ENCODE data around the gene TBX1. TPM values are rescaled to one million over a fixed set of nuclear protein-coding genes. Genes with fewer than 3 reads are reported as not detected.

The TBX1 gene
- total and polyA plus RNA-seq, 2 experiments from 2014 or later, result 0.07 TPM; not detected in 1

DNA sequence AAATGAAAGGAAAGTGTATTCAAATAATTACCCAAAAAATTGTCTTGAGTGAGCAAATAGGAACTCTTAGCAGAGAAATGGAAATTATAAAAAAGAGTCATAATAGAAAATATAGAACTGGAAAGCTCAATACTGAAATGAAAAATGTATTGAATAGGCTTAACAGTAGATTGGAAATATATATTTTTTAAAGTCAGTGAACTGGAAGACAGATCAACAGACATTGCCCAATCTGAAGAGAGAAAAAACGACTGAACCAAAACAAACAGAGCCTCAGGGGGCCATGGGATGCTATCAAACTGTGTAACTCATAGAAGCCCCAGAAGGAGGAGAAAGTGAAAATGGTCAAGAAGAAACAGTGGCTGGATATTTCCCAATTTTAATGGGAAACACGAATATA, 32.6 kb downstream of the TBX1 start:
- Histone ChIP-seq H3K36me3 (replicated peaks; ENCODE audit: insufficient read depth, low read depth) (no peaks in the 10 kb centered on the region), H2AFZ (no peak overlapping the region)
- WGBS (ENCODE audit: low lambda C conversion rate, missing lambda C conversion rate), result 71% methylated on average over 2 of the region's 2 CpGs

DNA sequence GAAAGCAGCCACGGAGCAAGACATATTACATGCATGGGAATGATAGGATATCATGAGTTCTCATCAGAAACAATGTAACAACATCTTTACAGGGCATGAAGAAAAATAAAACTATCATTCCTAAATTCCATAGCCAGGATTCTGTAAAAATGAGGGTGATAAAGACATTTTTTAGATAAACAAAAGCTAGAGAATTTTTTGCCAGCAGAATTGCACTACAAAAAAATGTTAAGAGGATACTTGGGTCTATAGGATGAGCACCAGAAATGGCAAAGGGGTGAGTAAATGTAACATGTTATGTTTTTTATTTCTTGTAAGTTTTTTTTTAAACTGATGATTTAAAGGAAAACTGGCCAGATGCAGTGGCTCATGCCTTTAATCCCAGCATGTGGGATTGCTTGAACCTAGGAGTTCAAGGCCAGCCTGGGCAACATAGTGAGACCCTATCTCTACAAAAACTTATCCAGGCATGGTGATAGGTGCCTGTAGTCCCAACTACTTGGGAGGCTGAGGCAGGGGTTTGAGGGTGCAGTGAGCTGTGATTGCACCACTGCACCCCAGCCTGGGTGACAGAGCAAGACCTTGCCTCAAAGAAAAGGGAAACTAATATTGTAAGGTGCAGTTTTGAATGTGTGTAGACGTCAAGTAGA, 33.2 kb downstream of the TBX1 start:
- Histone ChIP-seq H3K9me2 (replicated peaks; ENCODE audit: insufficient read depth) (no peaks in the 10 kb centered on the region), H3K9me3 (ENCODE audit: low read depth) (no peaks in the 10 kb centered on the region), H3K4me2 (no peak overlapping the region), H3K79me2 (no peaks in the 10 kb centered on the region), H3K4me3 (no peak overlapping the region), H3K4me1 (ENCODE audit: insufficient read depth) (peaks cover 2% of the 10 kb centered on the region), H4K20me1 (ENCODE audit: insufficient read depth, poor library complexity, severe bottlenecking) (no peaks in the 10 kb centered on the region), H2AFZ (no peak overlapping the region), H3K27ac (no peak overlapping the region), H3K36me3 (replicated peaks; ENCODE audit: insufficient read depth, low read depth) (no peaks in the 10 kb centered on the region), H3K27me3 (no peaks in the 10 kb centered on the region)
- WGBS (ENCODE audit: low lambda C conversion rate, missing lambda C conversion rate), result 85% methylated on average over 2 of the region's 2 CpGs
- no peak for DNase-seq (ENCODE audit: low spot score)
- TF ChIP-seq, protein P1, sequence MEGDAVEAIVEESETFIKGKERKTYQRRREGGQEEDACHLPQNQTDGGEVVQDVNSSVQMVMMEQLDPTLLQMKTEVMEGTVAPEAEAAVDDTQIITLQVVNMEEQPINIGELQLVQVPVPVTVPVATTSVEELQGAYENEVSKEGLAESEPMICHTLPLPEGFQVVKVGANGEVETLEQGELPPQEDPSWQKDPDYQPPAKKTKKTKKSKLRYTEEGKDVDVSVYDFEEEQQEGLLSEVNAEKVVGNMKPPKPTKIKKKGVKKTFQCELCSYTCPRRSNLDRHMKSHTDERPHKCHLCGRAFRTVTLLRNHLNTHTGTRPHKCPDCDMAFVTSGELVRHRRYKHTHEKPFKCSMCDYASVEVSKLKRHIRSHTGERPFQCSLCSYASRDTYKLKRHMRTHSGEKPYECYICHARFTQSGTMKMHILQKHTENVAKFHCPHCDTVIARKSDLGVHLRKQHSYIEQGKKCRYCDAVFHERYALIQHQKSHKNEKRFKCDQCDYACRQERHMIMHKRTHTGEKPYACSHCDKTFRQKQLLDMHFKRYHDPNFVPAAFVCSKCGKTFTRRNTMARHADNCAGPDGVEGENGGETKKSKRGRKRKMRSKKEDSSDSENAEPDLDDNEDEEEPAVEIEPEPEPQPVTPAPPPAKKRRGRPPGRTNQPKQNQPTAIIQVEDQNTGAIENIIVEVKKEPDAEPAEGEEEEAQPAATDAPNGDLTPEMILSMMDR (IDR thresholded peaks at IDR 0.05; ENCODE audit: poor library complexity), result no peak
- TF ChIP-seq EZH2 (IDR thresholded peaks at IDR 0.05; ENCODE audit: borderline replicate concordance), result no peak
- no peak for TF ChIP-seq EZH2phosphoT487 (IDR thresholded peaks at IDR 0.05; ENCODE audit: low read depth, severe bottlenecking, unreplicated experiment)

More for the DNA sequence above, 32.6 kb downstream of the TBX1 start:
- Histone ChIP-seq H3K9me2 (replicated peaks; ENCODE audit: insufficient read depth) (no peaks in the 10 kb centered on the region), H3K79me2 (no peaks in the 10 kb centered on the region), H4K20me1 (ENCODE audit: insufficient read depth, poor library complexity, severe bottlenecking) (no peaks in the 10 kb centered on the region), H3K4me2 (no peak overlapping the region), H3K27me3 (no peaks in the 10 kb centered on the region), H3K4me3 (no peak overlapping the region), H3K4me1 (ENCODE audit: insufficient read depth) (no peaks in the 10 kb centered on the region), H3K9me3 (ENCODE audit: low read depth) (no peaks in the 10 kb centered on the region), H3K27ac (no peak overlapping the region)
- DNase-seq (ENCODE audit: low spot score), result no peak
- no peak for TF ChIP-seq EZH2 (IDR thresholded peaks at IDR 0.05; ENCODE audit: borderline replicate concordance)
- no peak for TF ChIP-seq EZH2phosphoT487 (IDR thresholded peaks at IDR 0.05; ENCODE audit: low read depth, severe bottlenecking, unreplicated experiment)
- TF ChIP-seq, protein P1 (IDR thresholded peaks at IDR 0.05; ENCODE audit: poor library complexity), result no peak

DNA sequence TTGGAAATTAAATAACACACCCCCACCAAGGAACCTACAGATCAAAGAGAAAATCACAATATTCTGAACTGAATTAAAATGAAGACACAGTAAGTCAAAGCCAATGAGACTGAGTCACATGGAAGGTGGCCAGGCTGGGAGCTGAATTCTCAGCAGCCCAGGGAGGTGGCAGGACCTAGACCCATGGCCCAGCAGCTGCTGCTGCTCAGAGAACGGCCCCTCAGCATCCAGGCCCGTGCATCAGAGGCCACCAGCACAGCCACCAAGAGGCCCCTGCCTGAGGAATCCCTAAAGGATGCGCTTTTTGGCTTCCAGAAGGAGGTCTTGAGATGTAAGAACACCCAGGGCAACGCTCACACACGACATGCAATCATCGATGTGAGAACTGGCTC, 35.0 kb downstream of the TBX1 start:
- H3K27ac ChIP-seq, result no peak overlapping the region
- H3K79me2 ChIP-seq, result no peaks in the 10 kb centered on the region
- H3K4me2 ChIP-seq, result no peak overlapping the region
- no peaks in the 10 kb centered on the region for H3K9me3 ChIP-seq (ENCODE audit: low read depth)
- H3K4me3 ChIP-seq, result no peak overlapping the region
- no peak for DNase-seq (ENCODE audit: low spot score)
- TF ChIP-seq, protein P1 (IDR thresholded peaks at IDR 0.05; ENCODE audit: poor library complexity), result no peak
- TF ChIP-seq EZH2 (IDR thresholded peaks at IDR 0.05; ENCODE audit: borderline replicate concordance), result no peak
- no peak for TF ChIP-seq EZH2phosphoT487 (IDR thresholded peaks at IDR 0.05; ENCODE audit: low read depth, severe bottlenecking, unreplicated experiment)
- WGBS (ENCODE audit: low lambda C conversion rate, missing lambda C conversion rate), result 93% methylated on average over 6 of the region's 6 CpGs
- H3K4me1 ChIP-seq (ENCODE audit: insufficient read depth), result peaks cover 17% of the 10 kb centered on the region
- no peaks in the 10 kb centered on the region for H3K36me3 ChIP-seq (replicated peaks; ENCODE audit: insufficient read depth, low read depth)
- H3K27me3 ChIP-seq, result no peaks in the 10 kb centered on the region
- H4K20me1 ChIP-seq (ENCODE audit: insufficient read depth, poor library complexity, severe bottlenecking), result no peaks in the 10 kb centered on the region
- no peaks in the 10 kb centered on the region for H3K9me2 ChIP-seq (replicated peaks; ENCODE audit: insufficient read depth)
- no peak overlapping the region for H2AFZ ChIP-seq

Data from hepatocyte (in vitro differentiated cells).